GM18951 (cell line): ENCODE results near the gene ADA.

Experiments used
- POLR2A ChIP-seq: IDR thresholded peaks from 4 replicates; pipeline ENCODE4 v1.6.1; 2011; ENCODE audit warnings: mild to moderate bottlenecking; ENCODE audit not compliant: insufficient read length, insufficient read depth; ENCODE audit errors: extremely low read depth
- in situ Hi-C: fragments of 300-500 bp; cut with MboI; formaldehyde crosslinking; loops from one replicate; pipeline ENCODE4 v1.12.0; 2022; ENCODE audit warnings: low sequenced_read_pairs, mixed read lengths, inconsistent platforms; ENCODE audit not compliant: unreplicated experiment

Gene ADA

DNA sequence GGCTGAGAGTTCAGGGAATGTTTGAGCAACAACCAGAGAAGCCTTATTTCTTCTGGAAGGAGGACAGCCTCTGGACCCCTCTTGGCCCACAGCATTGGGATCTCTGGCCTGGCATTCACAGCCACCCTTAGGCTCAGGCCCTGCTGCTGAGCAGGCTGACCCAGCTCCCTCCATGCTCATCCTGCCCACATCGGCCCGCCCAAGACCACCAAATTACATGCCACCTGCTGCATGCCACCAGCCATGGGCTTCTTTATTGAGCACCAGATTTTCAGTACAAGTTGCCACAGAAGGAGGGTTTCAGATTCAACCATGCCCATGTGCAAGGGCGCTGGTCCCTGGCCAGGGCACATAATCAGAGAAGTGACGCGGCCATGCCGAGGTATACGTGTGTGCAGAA, 32.2 kb downstream of the ADA start:
- TF ChIP-seq POLR2A, result peak; percentile 14
- in situ Hi-C loops, result no loop called here

DNA sequence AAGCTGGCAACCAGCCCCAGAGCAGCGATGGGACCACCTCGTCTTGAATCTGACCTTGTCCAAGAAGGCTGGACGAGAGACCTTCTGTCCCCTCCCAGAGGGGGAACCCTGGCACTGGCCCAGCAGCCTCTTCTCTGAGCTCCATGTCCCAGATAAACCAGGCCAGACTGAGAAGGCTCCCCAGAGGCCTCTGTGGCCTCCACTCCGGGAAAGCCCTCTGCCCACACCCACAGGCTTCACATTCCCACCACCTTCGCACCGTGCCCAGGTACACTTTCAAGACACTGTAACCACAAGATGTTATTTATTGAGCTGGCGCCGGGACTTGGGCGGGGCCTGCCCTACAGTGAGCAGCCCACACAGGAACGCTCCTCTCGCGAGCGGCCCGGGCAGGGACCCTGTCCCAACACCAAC, 33.2 kb downstream of the ADA start:
- no peak for TF ChIP-seq POLR2A
- in situ Hi-C loops, result no loop called here

DNA sequence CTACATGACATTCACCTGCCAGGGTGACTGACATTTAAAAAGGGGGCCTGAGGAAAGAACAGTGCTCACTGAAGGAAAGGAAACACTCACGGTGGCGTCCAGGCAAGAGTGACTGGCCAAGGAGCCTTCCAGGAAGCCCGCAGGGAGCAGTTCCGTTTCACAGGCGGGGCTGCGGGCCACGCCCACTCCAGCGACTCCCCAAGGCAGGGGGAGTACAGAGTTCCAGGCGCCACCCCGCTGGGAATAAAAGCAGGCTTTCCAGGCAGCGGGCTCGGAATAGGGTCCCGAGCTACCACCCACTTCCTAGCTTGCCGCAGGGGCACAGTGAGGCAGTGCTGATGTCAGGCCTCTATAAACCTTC, 34.9 kb downstream of the ADA start:
- in situ Hi-C loops, result no loop called here
- TF ChIP-seq POLR2A, result no peak

DNA sequence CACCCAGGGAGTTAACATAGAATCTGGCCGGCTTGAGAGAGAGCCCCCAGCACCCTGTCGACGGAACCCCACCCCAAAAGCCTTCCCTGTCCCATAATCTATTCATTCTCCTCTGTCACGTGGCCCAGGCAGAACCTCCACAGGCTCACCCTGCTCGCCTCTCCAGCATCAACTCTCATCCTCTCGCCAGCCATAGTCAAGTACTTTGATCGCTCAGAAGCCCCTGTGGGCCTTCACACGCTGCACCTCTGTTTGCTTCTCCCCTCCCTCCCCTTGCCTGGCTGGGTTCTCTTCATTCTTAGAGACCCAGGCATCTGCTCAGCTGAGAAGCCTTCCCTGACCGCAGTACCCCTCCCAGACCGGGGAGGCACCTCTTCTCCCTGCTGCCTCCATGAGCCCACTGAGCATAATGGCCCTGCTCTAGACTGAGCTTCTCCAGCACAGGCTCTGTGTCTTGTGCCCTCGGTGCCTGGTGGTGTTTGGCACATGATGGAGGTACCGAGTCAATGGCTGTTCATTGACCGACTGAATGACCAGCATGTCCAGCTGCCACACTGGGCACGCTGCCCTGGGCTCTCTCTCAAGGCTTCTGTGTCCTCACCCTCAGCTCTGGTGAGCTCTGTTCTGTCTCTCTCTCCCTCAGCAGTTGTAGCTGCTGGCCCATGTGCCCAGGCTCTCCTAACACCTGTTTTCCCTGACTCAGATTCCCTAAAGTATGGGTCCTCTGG, 35.5 kb downstream of the ADA start:
- in situ Hi-C loops, result no loop called here
- TF ChIP-seq POLR2A, result no peak

DNA sequence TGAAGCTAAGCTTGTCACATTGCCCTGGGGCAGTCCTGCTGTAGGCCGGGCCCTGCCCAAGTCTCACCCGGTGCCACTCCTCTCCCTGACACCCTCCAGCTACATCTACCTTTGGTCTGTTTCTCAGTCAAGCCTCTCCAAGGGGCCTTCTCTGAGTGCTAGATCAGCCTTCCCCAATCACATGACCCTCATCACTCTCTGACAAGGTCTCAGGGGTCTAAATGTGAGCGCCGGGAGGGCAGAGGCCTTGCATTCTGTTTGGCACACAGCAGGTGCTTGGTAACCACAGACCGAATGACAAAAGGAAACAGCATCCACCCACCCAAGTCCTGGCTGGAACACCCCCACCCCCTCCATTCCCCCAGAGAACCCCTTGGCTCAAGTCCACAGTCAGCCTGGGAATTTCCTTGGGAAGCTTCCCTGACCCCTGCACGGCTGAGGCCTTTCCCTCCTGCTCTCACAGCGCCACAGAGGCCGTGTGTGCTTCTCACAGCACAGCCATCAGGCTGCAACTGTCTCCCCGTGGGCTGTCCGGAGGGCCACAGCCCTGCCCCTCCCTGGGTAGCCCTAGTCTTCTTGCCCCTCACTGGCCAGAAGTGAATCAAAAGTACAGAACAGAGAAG, 36.2 kb downstream of the ADA start:
- TF ChIP-seq POLR2A, result no peak
- in situ Hi-C loops, result no loop called here

DNA sequence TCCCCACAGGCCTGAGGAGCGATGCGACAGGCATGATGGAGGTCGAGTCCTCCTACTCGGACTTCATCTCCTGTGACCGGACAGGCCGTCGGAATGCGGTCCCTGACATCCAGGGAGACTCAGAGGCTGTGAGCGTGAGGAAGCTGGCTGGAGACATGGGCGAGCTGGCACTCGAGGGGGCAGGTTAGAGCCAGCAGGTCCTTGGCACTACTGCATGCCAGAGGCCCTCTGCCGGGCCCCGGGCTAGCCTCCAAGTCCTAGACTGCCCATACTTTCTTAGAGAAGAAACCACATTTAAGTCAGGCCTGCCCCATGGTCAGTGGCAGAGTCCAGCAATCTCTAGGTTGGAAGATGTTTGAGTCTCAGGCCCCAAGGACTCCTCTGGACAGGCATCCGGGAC, 37.0 kb downstream of the ADA start:
- in situ Hi-C loops, result no loop called here
- TF ChIP-seq POLR2A, result no peak

DNA sequence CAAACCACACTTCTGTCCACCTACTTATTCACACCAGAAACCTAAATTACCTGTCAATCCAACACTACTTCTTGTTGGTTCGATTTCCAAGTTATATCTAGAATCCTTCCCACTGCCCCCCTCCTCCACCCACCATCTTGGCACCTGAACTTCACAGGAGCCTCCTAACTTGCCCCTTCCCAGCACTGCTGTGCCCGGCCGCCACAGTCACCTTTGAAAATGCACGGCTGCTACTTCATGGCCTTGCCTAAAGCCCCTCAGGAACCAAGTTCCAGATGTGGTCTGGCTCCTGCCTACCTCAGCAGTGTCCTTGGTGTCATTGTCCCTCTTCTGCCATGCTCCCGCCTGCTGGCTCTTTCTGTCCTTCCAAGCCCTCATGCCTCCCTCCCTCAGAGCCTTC, 37.9 kb downstream of the ADA start:
- in situ Hi-C loops, result no loop called here
- no peak for TF ChIP-seq POLR2A

DNA sequence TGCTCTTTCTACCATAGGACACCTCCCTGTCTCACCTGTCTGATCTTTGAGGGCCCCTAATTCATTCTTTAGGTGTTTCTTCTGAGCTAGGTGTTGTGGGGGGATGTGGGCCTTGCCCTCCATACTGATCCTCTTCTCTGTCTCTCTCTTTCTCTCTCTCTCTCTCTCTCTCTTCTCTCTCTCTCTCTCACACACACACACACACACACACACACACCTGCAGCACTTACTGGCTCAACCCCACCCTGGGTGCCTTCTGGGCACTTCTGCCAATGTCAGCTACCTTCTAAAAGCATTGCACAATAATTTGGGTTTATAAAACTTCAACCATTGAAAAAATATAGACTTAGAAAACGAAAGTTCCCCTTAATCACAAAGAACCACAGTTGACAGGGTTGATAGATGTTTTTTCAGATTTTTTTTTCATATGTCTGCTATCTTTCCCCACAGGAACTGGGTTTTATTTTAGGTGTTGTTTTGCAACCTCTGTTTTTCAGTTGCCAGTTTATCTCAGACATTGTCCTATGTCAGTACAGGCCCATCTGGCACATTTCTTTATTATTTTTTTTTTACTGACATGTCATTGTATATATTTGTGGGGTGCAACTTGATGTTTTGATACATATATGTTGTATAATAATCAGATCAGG, 41.1 kb downstream of the ADA start:
- in situ Hi-C loops, result no loop called here

DNA sequence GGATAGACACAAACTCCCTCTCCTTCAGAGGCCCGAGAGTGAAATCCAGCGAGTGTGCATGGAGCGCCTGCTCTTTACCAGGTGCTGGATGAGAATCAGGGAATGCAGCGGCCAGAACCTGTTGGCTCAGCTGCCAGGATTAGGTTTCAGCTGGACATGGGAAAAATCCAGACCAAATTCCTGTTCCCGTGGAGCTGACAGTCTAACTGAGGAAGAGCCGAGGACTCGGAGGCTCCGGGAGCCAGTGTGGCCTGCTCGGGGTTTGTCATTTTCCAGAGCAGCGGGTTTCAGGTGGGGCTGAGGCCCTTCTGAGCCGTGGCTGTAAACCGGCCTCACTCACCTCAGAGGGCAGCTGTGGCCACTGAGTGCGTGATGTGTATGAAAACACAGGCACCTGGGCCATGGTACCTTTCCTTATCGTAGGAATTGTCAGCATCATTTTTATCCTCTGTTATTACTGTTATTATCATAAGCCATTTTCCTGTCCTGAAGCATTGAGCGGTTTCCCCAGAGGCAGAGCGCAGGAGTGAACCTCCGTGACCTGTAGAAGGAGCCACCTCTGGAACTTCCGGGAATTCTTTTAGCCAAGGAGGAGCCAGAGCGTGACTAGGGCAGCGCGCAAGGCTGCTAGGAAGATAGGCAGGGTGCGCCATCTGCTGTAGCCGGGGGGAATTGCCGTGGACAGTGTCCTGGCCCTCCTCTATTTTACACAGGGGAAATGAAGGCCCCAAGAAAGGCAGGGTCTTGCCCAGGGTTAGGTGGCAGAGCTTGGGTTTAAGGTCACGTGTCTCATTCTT, 41.8 kb downstream of the ADA start:
- peak; percentile 15 for TF ChIP-seq POLR2A
- in situ Hi-C loops, result no loop called here

More for the DNA sequence above, 41.1 kb downstream of the ADA start:
- TF ChIP-seq POLR2A, result no peak

DNA sequence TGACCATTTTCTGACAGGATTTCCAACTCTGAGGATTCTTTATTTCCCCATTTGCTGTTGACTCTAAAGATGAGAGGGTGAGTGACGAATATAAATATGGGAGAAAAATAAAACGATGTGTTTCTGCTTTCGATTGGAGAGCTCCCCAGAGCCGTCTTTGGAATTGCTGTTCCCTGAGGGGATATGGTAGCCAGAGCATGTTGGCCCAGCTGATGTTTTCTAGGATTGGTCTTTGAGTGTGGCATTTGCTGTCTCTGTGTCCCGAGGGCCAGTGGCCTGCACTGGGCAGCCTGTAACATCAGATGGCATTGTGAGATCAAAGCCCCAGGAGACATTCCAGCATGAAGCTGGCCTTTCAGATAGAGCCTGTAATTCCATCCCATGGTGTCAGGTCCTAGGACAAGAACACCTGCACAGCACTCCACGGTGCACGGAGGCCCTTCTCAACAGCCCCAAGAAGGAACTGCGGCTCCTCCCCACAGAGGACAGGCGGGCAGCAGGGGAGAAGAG, 42.4 kb downstream of the ADA start:
- in situ Hi-C loops, result no loop called here
- no peak for TF ChIP-seq POLR2A

DNA sequence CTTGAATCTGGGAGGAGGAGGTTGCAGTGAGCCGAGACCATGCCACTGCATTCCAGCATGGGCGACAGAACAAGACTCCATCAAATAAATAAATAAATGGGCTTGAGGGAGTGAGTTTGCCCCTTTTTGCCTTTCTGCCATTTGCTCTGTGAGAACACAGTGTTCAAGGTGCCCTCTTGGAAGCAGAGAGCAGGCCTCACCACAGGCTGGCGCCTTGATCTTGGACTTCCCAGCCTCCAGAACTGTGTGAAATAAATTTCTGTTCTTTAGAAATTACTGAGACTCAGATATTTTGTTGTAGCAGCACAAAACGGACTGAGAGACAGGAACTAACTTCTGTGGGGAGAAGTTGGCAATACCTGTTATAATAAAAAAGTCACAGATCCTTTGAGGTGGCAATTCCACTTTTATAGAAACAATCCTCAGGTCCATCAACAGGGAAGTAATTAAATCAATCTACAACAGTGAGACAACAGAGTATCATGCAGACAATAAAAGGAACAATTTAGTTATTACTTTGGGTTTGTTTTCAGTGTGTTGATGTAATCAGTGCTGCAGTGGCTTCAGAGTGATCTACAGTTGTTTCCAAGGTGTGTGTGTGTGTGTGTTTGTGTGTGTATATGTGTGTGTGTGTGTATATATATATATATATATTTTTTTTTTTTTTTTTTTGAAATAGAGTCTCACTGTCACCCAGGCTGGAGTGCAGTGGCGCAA, 44.6 kb downstream of the ADA start:
- in situ Hi-C loops, result no loop called here
- no peak for TF ChIP-seq POLR2A

DNA sequence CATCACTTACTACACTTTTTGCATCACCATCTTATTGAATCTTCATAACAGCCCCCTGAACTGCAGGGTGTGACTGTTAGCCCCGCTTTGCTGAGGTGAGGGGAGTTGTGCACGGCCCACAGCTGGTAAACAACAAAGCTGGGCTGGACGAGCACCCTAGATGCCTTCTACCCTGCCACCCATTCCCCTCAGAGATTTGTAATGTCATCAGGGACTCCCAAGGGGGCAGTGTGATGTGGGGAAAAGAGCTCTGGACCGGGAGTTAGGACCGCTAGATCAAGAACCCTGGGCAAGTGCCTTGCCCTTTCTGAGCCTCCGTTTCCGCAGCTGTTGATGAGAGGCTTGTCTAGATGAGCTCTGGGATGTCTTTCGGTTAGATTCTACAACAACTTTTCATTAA, 48.2 kb downstream of the ADA start:
- in situ Hi-C loops, result no loop called here

DNA sequence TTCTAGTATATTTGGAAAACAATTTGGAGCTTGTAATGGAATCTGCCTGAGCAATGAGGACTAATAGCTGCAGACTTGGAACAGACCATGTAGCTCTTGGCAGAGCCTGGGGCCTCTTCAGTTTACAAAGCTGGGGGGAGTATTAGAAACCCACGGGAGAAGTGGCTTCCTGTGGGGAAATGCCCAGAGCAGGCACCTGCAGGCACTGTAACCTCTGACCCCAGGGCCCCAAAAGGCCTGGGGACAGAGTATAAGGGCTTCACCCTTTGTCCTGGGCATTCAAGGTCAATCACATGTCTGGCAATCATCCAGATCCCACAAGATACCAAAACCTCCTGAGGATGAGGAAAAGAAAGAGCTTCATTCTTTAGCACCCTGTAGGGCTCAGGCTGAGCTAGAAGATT, 49.7 kb downstream of the ADA start:
- in situ Hi-C loops, result no loop called here
- no peak for TF ChIP-seq POLR2A

More for the DNA sequence above, 48.2 kb downstream of the ADA start:
- TF ChIP-seq POLR2A, result no peak

DNA sequence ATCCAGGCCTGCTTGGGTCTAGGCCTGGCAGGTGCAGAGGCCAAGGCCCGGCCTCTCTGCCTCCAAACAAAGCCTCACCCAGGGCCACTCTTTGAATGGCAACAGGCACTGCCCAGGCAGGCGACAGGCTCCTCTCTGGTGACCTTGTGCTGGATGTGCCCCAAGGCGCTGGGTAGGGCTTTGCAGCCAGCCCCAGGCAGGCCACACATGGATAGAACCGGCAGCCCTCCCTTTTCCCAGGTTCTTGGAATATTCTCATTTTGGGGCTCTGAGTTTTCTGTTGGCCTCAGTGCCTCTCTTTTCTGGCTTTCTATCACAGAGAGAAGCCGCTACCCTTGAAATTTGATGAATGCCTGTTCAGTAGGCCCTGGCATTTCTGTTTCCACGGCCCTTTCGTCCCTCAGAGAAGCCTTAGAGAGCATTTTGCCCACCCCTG, 50.2 kb downstream of the ADA start:
- TF ChIP-seq POLR2A, result no peak
- in situ Hi-C loops, result no loop called here
